Esophagus (tissue), 2 donors: ENCODE results near the gene DAD1. TPM values are rescaled to one million over a fixed set of nuclear protein-coding genes. Genes with fewer than 3 reads are reported as not detected.

Experiments
- H3K27ac ChIP-seq, 2 donors: one replicate each; pipeline ENCODE4 v1.5.1; 2013; ENCODE audit warnings: low read depth in 2 of 2, mild to moderate bottlenecking in 2 of 2, inconsistent platforms in 1 of 2, low read length in 1 of 2, moderate library complexity in 1 of 2
- H3K27me3 ChIP-seq, 2 donors: one replicate each; pipeline ENCODE4 v1.6.1; 2013; ENCODE audit warnings: low read length in 2 of 2, control low read depth in 1 of 2, mild to moderate bottlenecking in 1 of 2; ENCODE audit not compliant: insufficient read depth in 2 of 2, control insufficient read depth in 1 of 2
- H3K36me3 ChIP-seq, 2 donors: one replicate each; pipeline ENCODE4 v1.6.1; 2013; ENCODE audit warnings: low read length in 1 of 2; ENCODE audit not compliant: control insufficient read depth in 2 of 2, insufficient read depth in 2 of 2
- H3K4me1 ChIP-seq, 2 donors: one replicate each; pipeline ENCODE4 v1.6.1; 2013; ENCODE audit warnings: low read length in 1 of 2; ENCODE audit not compliant: control insufficient read depth in 2 of 2, insufficient read depth in 2 of 2
- H3K4me3 ChIP-seq, 2 donors: one replicate each; pipeline ENCODE4 v1.5.1; 2013; ENCODE audit warnings: low read length in 2 of 2, mild to moderate bottlenecking in 2 of 2, low read depth in 1 of 2, moderate library complexity in 1 of 2
- H3K9me3 ChIP-seq, 2 donors: one replicate each; pipeline ENCODE4 v1.6.1; 2013; ENCODE audit warnings: mild to moderate bottlenecking in 2 of 2, low read depth in 1 of 2, low read length in 1 of 2, moderate library complexity in 1 of 2; ENCODE audit not compliant: control insufficient read depth in 2 of 2, insufficient read depth in 1 of 2
- WGBS, 2 donors: extraction: QIAGEN DNeasy Blood & Tissue Kit; methylation state at CpG; one replicate each; pipeline ENCODE4 v1.1.7; 2013; 5-methylcytosine and 5-hydroxymethylcytosine counted together
- polyA plus RNA-seq, 2 donors: library from polyadenylated mRNA; stranded (reverse); fragments of 200-250 nt; gene quantifications; one replicate each; pipeline ENCODE4 v1.2.3, GENCODE V29; 2013
- donor health status: healthy with polysubstance abuse.
- donor health status: Bipolar disorder and iron deficiency.

Gene DAD1
- polyA plus RNA-seq, 2 donors = 77.9 to 243 TPM

DNA sequence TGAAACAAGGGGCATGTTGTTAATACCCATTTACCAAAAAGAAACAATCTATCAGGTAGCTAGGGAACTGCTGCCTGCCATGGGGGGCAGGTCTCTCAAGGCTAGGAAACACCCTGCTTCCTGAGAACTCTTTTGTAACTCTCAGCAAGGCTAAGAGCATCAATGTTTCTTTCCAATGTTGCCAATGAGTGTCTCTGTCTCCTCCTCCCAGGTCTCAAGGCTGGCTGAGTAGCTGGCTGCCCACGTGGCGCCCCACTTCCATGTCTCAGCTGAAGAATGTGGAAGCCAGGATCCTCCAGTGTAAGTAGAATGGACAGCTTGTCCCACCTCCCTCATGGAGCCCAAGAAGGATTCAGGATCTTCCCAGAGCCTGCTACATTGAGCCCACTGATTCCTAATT is 12.4 kb upstream of the DAD1 start:
- H3K9me3 ChIP-seq = no peaks in the 10 kb centered on the region
- no peaks in the 10 kb centered on the region for H3K27me3 ChIP-seq
- H3K4me3 ChIP-seq = no peak overlapping the region
- H3K27ac ChIP-seq = peak overlapping the region in 1 of 2 donors; percentile 47
- peaks cover 2 to 12% of the 10 kb centered on the region in 2 donors for H3K4me1 ChIP-seq
- WGBS, 2 donors = 90% methylated on average over 2 of the region's 2 CpGs
- H3K36me3 ChIP-seq = peaks cover 14 to 29% of the 10 kb centered on the region in 2 donors

DNA sequence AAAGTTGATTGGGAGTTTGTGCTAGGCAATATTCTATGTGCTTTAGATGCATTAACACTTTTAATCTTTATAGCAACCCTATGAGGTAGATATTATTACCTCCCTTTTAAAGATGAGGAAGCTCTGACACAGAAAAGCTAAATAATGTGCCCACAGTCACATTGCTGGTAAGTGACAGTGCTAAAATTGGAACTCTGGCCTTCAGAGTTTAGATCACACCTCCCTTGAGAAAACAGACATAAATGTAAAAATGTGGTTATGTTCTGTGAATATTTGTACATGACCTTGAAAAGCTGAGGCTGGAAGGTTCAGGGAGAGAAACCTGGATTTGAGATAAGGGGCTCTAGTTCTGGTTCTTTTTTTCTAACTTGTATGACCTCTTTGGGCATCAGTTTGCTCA is 11.0 kb upstream of the DAD1 start:
- H3K9me3 ChIP-seq = no peaks in the 10 kb centered on the region
- H3K27ac ChIP-seq = no peak overlapping the region
- no peaks in the 10 kb centered on the region for H3K27me3 ChIP-seq
- peaks cover 2 to 12% of the 10 kb centered on the region in 2 donors for H3K4me1 ChIP-seq
- H3K4me3 ChIP-seq = no peak overlapping the region
- peaks cover 9 to 22% of the 10 kb centered on the region in 2 donors for H3K36me3 ChIP-seq

DNA sequence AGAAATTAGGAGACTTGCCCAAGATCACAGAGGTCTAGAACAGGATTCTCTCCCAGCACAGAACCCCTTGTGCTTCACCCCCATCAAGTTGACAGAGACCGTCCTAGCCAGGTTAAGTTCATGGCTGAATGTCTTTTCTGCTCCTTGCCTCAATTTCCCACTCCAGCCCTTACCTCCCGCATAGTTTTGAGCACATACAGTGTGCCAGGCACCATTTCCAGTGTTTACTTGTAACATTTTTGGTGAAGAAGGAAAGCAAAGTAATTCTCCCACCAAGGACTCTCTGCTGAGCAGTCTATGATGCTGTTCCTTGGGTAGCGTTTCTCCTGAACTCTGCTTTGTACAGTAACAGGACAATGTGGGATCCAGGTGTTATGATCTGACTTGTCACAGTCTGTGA is 10.3 kb upstream of the DAD1 start:
- H3K27me3 ChIP-seq = no peaks in the 10 kb centered on the region
- peak overlapping the region; percentile 75 to 91 for H3K27ac ChIP-seq

DNA sequence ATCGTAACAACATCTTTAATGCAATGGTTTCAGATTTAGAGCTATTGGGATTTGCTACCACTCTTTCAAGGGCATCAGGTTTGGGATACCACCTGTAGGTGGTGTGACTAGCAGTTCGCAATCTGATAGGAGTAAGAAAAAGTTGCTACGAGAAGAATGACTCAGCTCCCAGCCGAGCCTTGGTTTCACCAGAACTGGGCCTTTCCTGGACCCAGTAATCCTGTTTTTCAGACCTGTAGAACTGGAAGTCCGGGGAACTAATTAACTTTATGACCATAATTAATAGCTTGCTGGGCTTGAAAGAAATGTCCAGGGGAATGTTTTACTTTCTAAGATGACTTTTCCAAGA is 9.8 kb upstream of the DAD1 start:
- H3K27ac ChIP-seq = peak overlapping the region; percentile 91 to 99
- peak overlapping the region; percentile 72 to 79 for H3K4me3 ChIP-seq
- WGBS, 2 donors = 3 to 6% methylated on average over 5 of the region's 5 CpGs
- H3K4me1 ChIP-seq = peaks cover 2 to 12% of the 10 kb centered on the region in 2 donors
- H3K9me3 ChIP-seq = no peaks in the 10 kb centered on the region
- H3K27me3 ChIP-seq = no peaks in the 10 kb centered on the region
- H3K36me3 ChIP-seq = peaks cover 8 to 18% of the 10 kb centered on the region in 2 donors

More for the DNA sequence above, 10.3 kb upstream of the DAD1 start:
- H3K9me3 ChIP-seq = no peaks in the 10 kb centered on the region
- H3K4me3 ChIP-seq = peak overlapping the region; percentile 6 to 72
- WGBS, 2 donors = 85 to 86% methylated on average over 3 of the region's 3 CpGs
- peaks cover 2 to 12% of the 10 kb centered on the region in 2 donors for H3K4me1 ChIP-seq
- peaks cover 9 to 18% of the 10 kb centered on the region in 2 donors for H3K36me3 ChIP-seq

DNA sequence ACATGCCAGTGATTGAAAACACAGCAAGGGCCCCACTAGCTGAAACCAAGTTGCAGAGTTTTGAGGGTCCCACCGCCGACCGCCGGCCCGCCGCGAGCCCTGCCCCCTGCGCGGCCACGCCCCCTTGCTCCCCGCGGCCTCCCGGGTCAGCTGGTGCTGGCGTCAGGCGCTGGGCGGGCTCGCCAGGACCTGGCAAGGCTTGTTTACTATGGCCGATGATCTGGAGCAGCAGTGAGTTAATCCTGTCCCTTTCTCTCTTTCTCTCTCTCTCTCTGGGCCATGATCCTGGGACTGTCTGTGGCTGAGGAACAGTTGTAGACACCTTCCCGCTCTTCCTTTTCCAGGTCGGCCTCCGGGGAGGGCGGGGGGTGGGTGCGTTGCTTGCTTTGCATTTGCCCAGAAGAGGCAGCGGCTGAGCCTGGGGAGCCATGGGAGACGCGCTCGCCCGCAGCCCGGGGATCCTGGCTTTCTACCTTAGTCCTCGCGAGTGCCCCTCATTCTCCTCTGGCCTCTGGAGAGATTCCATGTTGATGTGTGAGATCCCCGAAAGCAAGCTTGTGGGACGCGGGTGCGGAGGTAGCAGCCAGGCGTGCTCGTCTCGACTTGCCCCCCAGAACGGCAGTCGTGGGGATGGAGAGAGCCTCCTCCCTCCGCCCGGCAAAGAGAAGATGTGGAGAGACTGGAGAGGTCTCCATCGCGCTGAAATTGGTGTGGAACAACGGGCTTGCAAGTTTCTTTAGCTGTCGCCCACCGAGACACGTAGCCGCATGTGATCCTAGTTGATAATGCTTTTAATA is 9.3 kb upstream of the DAD1 start, which contains the start of gene ABHD4:
ABHD4 (plus strand) TSS at position 202 of the 797 bp plus-strand sequence; CDS start at position 209, 7 bp downstream.
- H3K4me3 ChIP-seq = peak within 1 kb of the TSS; percentile 72 to 79
- H3K9me3 ChIP-seq = no peaks in the 10 kb centered on the region
- peaks cover 6 to 13% of the 10 kb centered on the region in 2 donors for H3K36me3 ChIP-seq
- H3K27ac ChIP-seq = peak within 1 kb of the TSS; percentile 91 to 99
- H3K27me3 ChIP-seq = no peaks in the 10 kb centered on the region
- 0 to 1% methylated on average over 48 to 49 of the region's 49 CpGs for WGBS, 2 donors
- H3K4me1 ChIP-seq = peaks cover 2 to 12% of the 10 kb centered on the region in 2 donors

DNA sequence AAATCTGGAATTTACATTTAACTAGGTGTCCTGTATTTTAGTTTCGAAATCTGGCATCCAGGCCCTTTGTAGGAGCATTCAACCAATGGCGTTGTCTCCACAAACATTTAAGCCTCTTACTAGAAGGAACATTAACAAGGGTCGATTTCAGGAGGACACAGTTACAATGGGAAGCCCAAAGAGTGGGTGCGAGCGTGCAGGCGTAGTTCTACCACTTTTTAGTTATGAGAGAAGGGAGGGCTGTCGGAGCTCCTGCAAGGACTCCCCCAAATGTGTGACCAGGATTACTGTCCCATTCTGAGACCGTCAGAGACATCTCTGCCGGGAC is 8.7 kb upstream of the DAD1 start:
- H3K27me3 ChIP-seq = no peaks in the 10 kb centered on the region
- WGBS, 2 donors = 8 to 13% methylated on average over 9 of the region's 9 CpGs
- H3K9me3 ChIP-seq = no peaks in the 10 kb centered on the region
- H3K4me1 ChIP-seq = peaks cover 2 to 12% of the 10 kb centered on the region in 2 donors
- peaks cover 6 to 12% of the 10 kb centered on the region in 2 donors for H3K36me3 ChIP-seq
- H3K27ac ChIP-seq = peak overlapping the region; percentile 91 to 99
- peak overlapping the region; percentile 72 to 79 for H3K4me3 ChIP-seq

DNA sequence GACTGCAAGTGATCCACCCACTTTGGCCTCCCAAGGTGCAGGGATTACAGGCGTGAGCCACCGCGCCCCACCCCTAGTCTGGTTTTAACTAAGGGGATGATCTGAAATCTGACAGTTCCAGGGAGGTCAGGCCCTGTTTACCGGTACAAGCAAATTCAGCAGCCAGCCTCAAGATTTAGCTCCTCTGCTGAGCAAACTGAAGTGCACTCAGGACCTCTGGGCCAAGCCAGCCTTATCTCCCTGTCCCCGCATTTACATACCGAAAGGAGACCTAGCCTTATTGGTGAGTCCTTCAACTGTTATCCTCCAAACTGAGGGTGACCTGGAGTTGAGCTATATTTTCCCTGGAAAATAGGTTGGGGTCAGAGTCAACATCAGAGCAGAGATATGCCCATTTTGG is 8.2 kb upstream of the DAD1 start:
- peaks cover 6 to 9% of the 10 kb centered on the region in 2 donors for H3K36me3 ChIP-seq
- H3K27ac ChIP-seq = no peak overlapping the region
- no peaks in the 10 kb centered on the region for H3K9me3 ChIP-seq
- H3K27me3 ChIP-seq = no peaks in the 10 kb centered on the region
- no peak overlapping the region for H3K4me3 ChIP-seq
- 82 to 86% methylated on average over 6 of the region's 6 CpGs for WGBS, 2 donors
- H3K4me1 ChIP-seq = peaks cover 2 to 10% of the 10 kb centered on the region in 2 donors

DNA sequence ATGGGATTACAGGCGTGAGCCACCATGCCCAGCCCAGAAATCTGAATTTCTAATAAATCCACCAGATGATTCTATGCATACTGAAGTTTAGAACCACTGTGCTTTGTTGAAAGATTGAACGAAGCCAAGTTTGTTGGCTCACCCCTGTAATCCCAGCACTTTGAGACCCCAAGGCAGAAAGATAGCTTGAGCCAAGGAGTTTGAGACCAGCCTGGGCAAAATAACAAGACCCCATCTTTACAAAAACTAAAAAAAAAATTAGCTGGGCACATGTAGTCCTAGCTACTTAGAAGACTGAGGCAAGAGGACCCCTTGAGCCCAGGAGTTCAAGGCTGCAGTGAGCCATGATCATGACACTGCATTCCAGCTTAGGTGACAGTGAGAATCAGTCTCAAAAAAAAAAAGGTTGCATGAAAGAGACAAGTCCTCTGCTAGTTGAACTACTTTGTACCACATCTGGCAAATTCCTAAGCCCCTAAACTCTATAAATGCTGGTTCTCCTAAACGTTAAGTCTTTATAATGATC is 7.4 kb upstream of the DAD1 start:
- Histone ChIP-seq H3K27me3 (no peaks in the 10 kb centered on the region), H3K36me3 (peaks cover 0 to under 1% of the 10 kb centered on the region in 2 donors), H3K9me3 (no peaks in the 10 kb centered on the region), H3K4me3 (no peak overlapping the region), H3K4me1 (peaks cover 2 to 6% of the 10 kb centered on the region in 2 donors), H3K27ac (no peak overlapping the region)
- 82 to 84% methylated on average over 3 of the region's 3 CpGs for WGBS, 2 donors

DNA sequence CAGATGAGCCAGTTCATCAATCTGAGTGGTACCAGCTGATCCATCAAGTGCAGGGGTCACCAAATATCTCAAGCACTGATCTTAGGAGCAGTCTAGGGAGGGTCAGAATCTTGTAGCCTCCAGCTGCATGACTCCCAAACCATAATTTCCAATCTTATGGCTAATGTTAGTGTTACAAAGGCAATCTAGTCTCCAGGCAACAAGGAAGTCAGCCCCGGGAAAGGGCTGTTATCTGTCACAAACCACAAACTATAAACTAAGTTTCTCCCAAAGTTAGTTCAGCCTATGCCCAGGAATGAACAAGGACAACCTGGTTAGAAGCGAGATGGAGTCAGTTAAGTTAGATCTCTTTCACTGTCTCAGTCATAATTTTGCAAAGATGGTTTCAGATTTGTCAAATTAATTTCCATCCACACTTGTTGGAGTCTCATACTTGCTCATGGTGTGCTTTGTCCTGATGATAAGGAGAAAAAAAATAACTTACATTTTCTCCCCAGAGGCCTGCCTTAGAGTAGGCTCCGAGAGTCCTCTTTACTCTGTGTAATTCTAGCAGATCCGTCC is 5.2 kb upstream of the DAD1 start:
- Histone ChIP-seq H3K36me3 (no peaks in the 10 kb centered on the region), H3K9me3 (no peaks in the 10 kb centered on the region), H3K4me1 (peaks cover under 1 to 2% of the 10 kb centered on the region in 2 donors), H3K27me3 (no peaks in the 10 kb centered on the region), H3K4me3 (no peak overlapping the region), H3K27ac (no peak overlapping the region)
- WGBS, 2 donors = 55 to 62% methylated on average over 4 of the region's 4 CpGs
